ENCODE measurements around the gene HOXC11.

Gene HOXC11

GRCh38 chr12:53964315-53964713 is 8.6 kb upstream of the HOXC11 start:
- intact Hi-C loops (cut with DNase I; ENCODE audit: low total_unique reads), result no loop called here
- DNase-seq, result no peak
- Histone ChIP-seq H3K27ac (peak overlapping the region; percentile 94 to 95), H3K4me1 (peaks cover 0 to 55% (median 18%) of the 10 kb centered on the region in 4 donors), H3K27me3 (no peaks in the 10 kb centered on the region), H3K4me3 (peak overlapping the region; percentile 62 to 77), H3K9me3 (no peaks in the 10 kb centered on the region), H3K36me3 (no peaks in the 10 kb centered on the region)
- TF ChIP-seq CTCF (IDR thresholded peaks at IDR 0.05), result no peak

- Histone ChIP-seq H3K4me1 (peaks cover 0 to 65% (median 28%) of the 10 kb centered on the region in 4 donors), H3K36me3 (no peaks in the 10 kb centered on the region), H3K27me3 (no peaks in the 10 kb centered on the region), H3K4me3 (peak overlapping the region; percentile 62 to 77), H3K27ac (peak overlapping the region; percentile 94 to 95), H3K9me3 (no peaks in the 10 kb centered on the region)
- intact Hi-C loops (cut with DNase I; ENCODE audit: low total_unique reads), result no loop called here
- peak; percentile 88 to 91 for DNase-seq
- no peak for TF ChIP-seq CTCF (IDR thresholded peaks at IDR 0.05)
These were observed 7.4 kb upstream of the HOXC11 start for GRCh38 chr12:53965281-53966084.

- H3K36me3 ChIP-seq, result no peaks in the 10 kb centered on the region
- no peaks in the 10 kb centered on the region for H3K27me3 ChIP-seq
- no peak for DNase-seq
- no peak for TF ChIP-seq CTCF (IDR thresholded peaks at IDR 0.05)
- H3K9me3 ChIP-seq, result no peaks in the 10 kb centered on the region
- intact Hi-C loops (cut with DNase I; ENCODE audit: low total_unique reads), result no loop called here
- H3K4me3 ChIP-seq, result peak overlapping the region; percentile 62 to 77
- peak overlapping the region; percentile 94 to 95 for H3K27ac ChIP-seq
- H3K4me1 ChIP-seq, result peaks cover 0 to 62% (median 27%) of the 10 kb centered on the region in 4 donors
These were observed 6.9 kb upstream of the HOXC11 start for GRCh38 chr12:53966085-53966384.

GRCh38 chr12:53966385-53967133 is 6.4 kb upstream of the HOXC11 start:
- TF ChIP-seq CTCF (IDR thresholded peaks at IDR 0.05), result no peak
- intact Hi-C loops (cut with DNase I; ENCODE audit: low total_unique reads), result no loop called here
- Histone ChIP-seq H3K27ac (peak overlapping the region; percentile 94 to 95), H3K36me3 (no peaks in the 10 kb centered on the region), H3K4me1 (peaks cover 0 to 59% (median 25%) of the 10 kb centered on the region in 4 donors), H3K9me3 (no peaks in the 10 kb centered on the region), H3K27me3 (no peaks in the 10 kb centered on the region), H3K4me3 (peak overlapping the region; percentile 62 to 77)
- DNase-seq, result peak in 1 of 2 donors; percentile 65

- H3K27me3 ChIP-seq, result no peaks in the 10 kb centered on the region
- H3K4me1 ChIP-seq, result peaks cover 0 to 56% (median 24%) of the 10 kb centered on the region in 4 donors
- H3K9me3 ChIP-seq, result no peaks in the 10 kb centered on the region
- H3K36me3 ChIP-seq, result no peaks in the 10 kb centered on the region
- intact Hi-C loops (cut with DNase I; ENCODE audit: low total_unique reads), result no loop called here
- TF ChIP-seq CTCF (IDR thresholded peaks at IDR 0.05), result no peak
- H3K4me3 ChIP-seq, result peak overlapping the region; percentile 62 to 77
- DNase-seq, result no peak
- H3K27ac ChIP-seq, result peak overlapping the region; percentile 94 to 95
These were observed 5.5 kb upstream of the HOXC11 start for GRCh38 chr12:53967421-53967925.

Measured in tibial artery (tissue), 4 donors.